ENCODE results near the gene AP1G1.
"Not testable (repeated sequence)": the region's sequence is repeated elsewhere in the genome, so short reads cannot be mapped to it uniquely, and the experiment has no call there.

Gene AP1G1

GRCh38 chr16:71698491-71698890, 110.1 kb downstream of the AP1G1 start:
- H3K27ac ChIP-seq, result no peak overlapping the region
- TF ChIP-seq CTCF (IDR thresholded peaks at IDR 0.05) (no peak), ZFX (IDR thresholded peaks at IDR 0.05; ENCODE audit: borderline replicate concordance) (no peak)

GRCh38 chr16:71693164-71693563, 115.5 kb downstream of the AP1G1 start:
- TF ChIP-seq ZFX (IDR thresholded peaks at IDR 0.05; ENCODE audit: borderline replicate concordance) (no peak), CTCF (IDR thresholded peaks at IDR 0.05) (no peak)
- no peak overlapping the region for H3K27ac ChIP-seq

- TF ChIP-seq CTCF (IDR thresholded peaks at IDR 0.05) (no peak), ZFX (IDR thresholded peaks at IDR 0.05; ENCODE audit: borderline replicate concordance) (no peak)
- no peak overlapping the region for H3K27ac ChIP-seq
Measured at GRCh38 chr16:71689901-71690300, 118.7 kb downstream of the AP1G1 start.

- TF ChIP-seq CTCF (IDR thresholded peaks at IDR 0.05), result no peak
- no peak overlapping the region for H3K27ac ChIP-seq
Measured at GRCh38 chr16:71687861-71688260, 120.8 kb downstream of the AP1G1 start.

- not testable (repeated sequence) for H3K27ac ChIP-seq
Measured at GRCh38 chr16:71684280-71684679, 124.4 kb downstream of the AP1G1 start.

GRCh38 chr16:71681360-71681759, 127.3 kb downstream of the AP1G1 start:
- TF ChIP-seq ZFX (IDR thresholded peaks at IDR 0.05; ENCODE audit: borderline replicate concordance) (no peak), CTCF (IDR thresholded peaks at IDR 0.05) (no peak)

More at GRCh38 chr16:71681360-71681759, 127.3 kb downstream of the AP1G1 start:
- no peak overlapping the region for H3K27ac ChIP-seq
